Loucy (cell line): ENCODE measurements around the gene MRPL50.

ENCODE experiments used
- H2AFZ ChIP-seq: fragments of 200-600 bp; sonication (generic); 2 replicates; pipeline ENCODE4 v1.6.0; 2016; ENCODE audit warnings: antibody characterized with exemption, mild to moderate bottlenecking, low read length, moderate library complexity
- H3F3A ChIP-seq: fragments of 200-600 bp; 2 replicates; pipeline ENCODE4 v1.6.0; 2016; ENCODE audit warnings: antibody characterized with exemption, low read depth, mild to moderate bottlenecking
- H3K27me3 ChIP-seq: fragments of 200-600 bp; sonication (generic); 2 replicates; pipeline ENCODE4 v1.6.1; 2014; ENCODE audit warnings: low read length, mild to moderate bottlenecking; ENCODE audit not compliant: insufficient read depth, poor library complexity, severe bottlenecking
- H3K36me3 ChIP-seq: fragments of 200-600 bp; sonication (generic); 2 replicates; pipeline ENCODE4 v1.6.1; 2016; ENCODE audit warnings: low read length; ENCODE audit not compliant: insufficient read depth
- H3K4me1 ChIP-seq: fragments of 200-600 bp; sonication (generic); 2 replicates; pipeline ENCODE4 v1.5.1; 2014; ENCODE audit warnings: low read length, mild to moderate bottlenecking; ENCODE audit not compliant: insufficient read depth, poor library complexity, severe bottlenecking
- H3K4me2 ChIP-seq: fragments of 200-600 bp; sonication (generic); 2 replicates; pipeline ENCODE4 v1.6.0; 2014; ENCODE audit warnings: antibody characterized with exemption, low read length, low read depth, mild to moderate bottlenecking; ENCODE audit not compliant: poor library complexity, severe bottlenecking
- H3K4me3 ChIP-seq: fragments of 200-600 bp; sonication (generic); 2 replicates; pipeline ENCODE4 v1.5.1; 2014; ENCODE audit warnings: low read length, mild to moderate bottlenecking, mixed read lengths; ENCODE audit not compliant: poor library complexity, severe bottlenecking
- H3K79me2 ChIP-seq: fragments of 200-600 bp; sonication (generic); 2 replicates; pipeline ENCODE4 v1.6.1; 2014; ENCODE audit warnings: low read length; ENCODE audit not compliant: insufficient read depth
- H3K9ac ChIP-seq: fragments of 200-600 bp; sonication (generic); 2 replicates; pipeline ENCODE4 v1.6.0; 2014; ENCODE audit warnings: mild to moderate bottlenecking, low read depth, low read length, moderate library complexity; ENCODE audit not compliant: poor library complexity, severe bottlenecking
- H3K9me2 ChIP-seq: fragments of 200-600 bp; sonication (generic); replicated peaks from 2 replicates; pipeline ENCODE4 v1.6.1; 2016; ENCODE audit warnings: low read depth, low read length, mixed read lengths
- H3K9me3 ChIP-seq: fragments of 200-600 bp; sonication (generic); 2 replicates; pipeline ENCODE4 v1.6.1; 2014; ENCODE audit warnings: mild to moderate bottlenecking, antibody characterized with exemption, low read length, low read depth; ENCODE audit not compliant: insufficient read depth
- H4K20me1 ChIP-seq: fragments of 200-600 bp; sonication (generic); 2 replicates; pipeline ENCODE4 v1.6.0; 2014; ENCODE audit warnings: antibody characterized with exemption, low read length, mild to moderate bottlenecking; ENCODE audit not compliant: insufficient read depth, poor library complexity, severe bottlenecking
- EZH2phosphoT487 ChIP-seq: fragments of 200-600 bp; IDR thresholded peaks from 2 replicates; pipeline ENCODE4 v1.6.1; 2018; ENCODE audit warnings: antibody characterized with exemption, mild to moderate bottlenecking, moderate library complexity, borderline replicate concordance
- TF ChIP-seq, protein P1 (sequence below): fragments of 200-600 bp; sonication (generic); conservative IDR thresholded peaks from 2 replicates; pipeline ENCODE4 v1.5.1; 2014; ENCODE audit warnings: mild to moderate bottlenecking, antibody characterized with exemption, low read length

The MRPL50 gene

DNA sequence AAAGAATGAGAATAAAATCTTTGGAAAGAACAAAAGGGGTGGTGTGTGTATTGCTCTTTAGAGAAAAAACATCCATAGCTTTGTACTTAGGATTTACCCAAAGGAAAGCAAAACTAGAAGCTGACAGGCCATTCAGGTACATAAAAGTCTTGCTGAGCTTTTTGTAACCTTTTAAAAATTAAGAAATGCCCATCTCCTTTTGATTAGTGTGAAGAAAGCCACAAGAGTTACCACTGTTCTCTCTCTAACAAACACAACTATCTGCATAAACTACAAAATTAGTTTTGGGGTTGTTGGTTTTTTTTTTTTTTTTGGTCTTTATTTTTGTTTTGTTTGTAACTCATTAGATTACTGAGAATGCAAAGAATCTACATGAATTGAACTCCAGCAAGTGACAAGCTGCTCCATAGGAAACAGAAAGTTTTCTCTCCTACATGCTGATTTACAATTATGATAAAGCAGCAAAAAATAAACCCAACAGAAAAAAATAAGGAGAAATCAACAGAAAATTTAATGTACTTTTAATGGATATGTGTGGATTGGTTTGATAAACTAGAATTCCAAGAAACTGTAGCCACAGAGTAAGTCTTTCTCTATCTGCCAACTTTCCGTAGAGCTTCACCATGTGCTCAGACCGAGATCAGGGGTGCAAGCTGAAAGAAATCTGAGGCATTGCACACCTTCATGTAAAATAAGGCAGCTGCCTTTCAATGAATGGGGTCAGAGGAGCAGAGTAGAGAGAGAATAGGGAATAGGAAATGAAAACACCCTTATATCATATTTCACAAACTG is 25.9 kb downstream of the MRPL50 start:
- H3K4me2 ChIP-seq: no peak overlapping the region
- H3F3A ChIP-seq: no peaks in the 10 kb centered on the region
- no peaks in the 10 kb centered on the region for H3K9me2 ChIP-seq
- no peaks in the 10 kb centered on the region for H4K20me1 ChIP-seq
- no peak overlapping the region for H3K9ac ChIP-seq
- no peaks in the 10 kb centered on the region for H3K36me3 ChIP-seq
- no peak overlapping the region for H3K4me3 ChIP-seq
- H3K27me3 ChIP-seq: peaks cover 4% of the 10 kb centered on the region
- TF ChIP-seq EZH2phosphoT487: no peak
- TF ChIP-seq, protein P1, sequence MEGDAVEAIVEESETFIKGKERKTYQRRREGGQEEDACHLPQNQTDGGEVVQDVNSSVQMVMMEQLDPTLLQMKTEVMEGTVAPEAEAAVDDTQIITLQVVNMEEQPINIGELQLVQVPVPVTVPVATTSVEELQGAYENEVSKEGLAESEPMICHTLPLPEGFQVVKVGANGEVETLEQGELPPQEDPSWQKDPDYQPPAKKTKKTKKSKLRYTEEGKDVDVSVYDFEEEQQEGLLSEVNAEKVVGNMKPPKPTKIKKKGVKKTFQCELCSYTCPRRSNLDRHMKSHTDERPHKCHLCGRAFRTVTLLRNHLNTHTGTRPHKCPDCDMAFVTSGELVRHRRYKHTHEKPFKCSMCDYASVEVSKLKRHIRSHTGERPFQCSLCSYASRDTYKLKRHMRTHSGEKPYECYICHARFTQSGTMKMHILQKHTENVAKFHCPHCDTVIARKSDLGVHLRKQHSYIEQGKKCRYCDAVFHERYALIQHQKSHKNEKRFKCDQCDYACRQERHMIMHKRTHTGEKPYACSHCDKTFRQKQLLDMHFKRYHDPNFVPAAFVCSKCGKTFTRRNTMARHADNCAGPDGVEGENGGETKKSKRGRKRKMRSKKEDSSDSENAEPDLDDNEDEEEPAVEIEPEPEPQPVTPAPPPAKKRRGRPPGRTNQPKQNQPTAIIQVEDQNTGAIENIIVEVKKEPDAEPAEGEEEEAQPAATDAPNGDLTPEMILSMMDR: no peak
- H2AFZ ChIP-seq: no peak overlapping the region
- no peaks in the 10 kb centered on the region for H3K4me1 ChIP-seq
- no peaks in the 10 kb centered on the region for H3K9me3 ChIP-seq
- no peaks in the 10 kb centered on the region for H3K79me2 ChIP-seq

DNA sequence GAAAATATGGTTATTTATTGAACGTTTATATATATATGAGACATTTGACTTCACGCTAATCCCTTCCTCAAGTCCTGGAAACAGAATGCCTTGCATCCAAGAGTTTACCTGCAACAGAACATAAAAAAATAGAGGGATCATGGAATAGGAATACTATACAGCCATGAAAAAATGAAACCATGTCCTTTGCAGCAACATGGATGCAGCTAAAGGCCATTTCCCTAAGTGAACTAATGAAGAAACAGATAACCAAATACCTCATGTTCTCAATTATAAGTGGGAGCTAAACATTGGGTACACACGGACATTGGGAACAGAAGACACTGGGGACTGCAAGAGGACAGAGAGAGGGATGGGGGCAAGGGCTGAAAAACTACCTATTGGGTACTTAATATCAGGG is 26.6 kb downstream of the MRPL50 start:
- H3K4me3 ChIP-seq: no peak overlapping the region
- no peaks in the 10 kb centered on the region for H3K36me3 ChIP-seq
- no peaks in the 10 kb centered on the region for H3K9me2 ChIP-seq
- H3K79me2 ChIP-seq: no peaks in the 10 kb centered on the region
- no peaks in the 10 kb centered on the region for H3F3A ChIP-seq
- H3K9ac ChIP-seq: no peak overlapping the region
- no peak overlapping the region for H3K4me2 ChIP-seq
- no peaks in the 10 kb centered on the region for H3K9me3 ChIP-seq
- H2AFZ ChIP-seq: no peak overlapping the region
- H3K27me3 ChIP-seq: peaks cover 4% of the 10 kb centered on the region
- H4K20me1 ChIP-seq: no peaks in the 10 kb centered on the region
- no peaks in the 10 kb centered on the region for H3K4me1 ChIP-seq
- no peak for TF ChIP-seq EZH2phosphoT487
- TF ChIP-seq, protein P1: no peak

DNA sequence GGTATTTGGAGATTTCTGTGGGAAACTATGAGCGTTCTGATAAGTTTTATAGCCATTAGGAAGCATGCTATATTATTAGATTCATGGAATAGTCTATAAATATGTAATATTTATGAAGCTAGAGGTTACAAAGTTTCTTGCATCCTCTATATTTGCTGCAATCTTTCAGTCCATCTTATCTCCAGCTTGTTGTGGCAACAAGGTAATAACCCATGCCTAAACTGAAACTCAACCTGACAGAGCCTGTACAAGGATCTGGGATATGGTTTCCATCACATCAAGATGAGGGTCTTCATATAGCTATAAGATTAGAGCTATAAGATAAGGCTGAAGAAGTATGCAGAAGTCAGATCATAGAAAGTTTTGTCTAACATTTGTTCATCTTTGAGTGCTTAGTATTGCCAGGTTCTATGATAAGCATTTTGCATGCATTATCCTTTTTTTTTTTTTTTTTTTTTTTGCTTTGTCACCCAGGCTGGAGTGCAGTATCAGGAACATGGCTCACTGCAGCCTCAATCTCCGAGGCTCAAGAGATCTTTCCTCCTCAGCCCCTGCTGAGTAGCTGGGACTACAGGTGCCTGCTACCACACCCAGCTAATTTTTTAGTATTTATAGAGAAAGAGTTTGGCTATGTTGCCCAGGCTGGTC is 28.4 kb downstream of the MRPL50 start:
- no peaks in the 10 kb centered on the region for H3F3A ChIP-seq
- H3K9me2 ChIP-seq: no peaks in the 10 kb centered on the region
- H2AFZ ChIP-seq: no peak overlapping the region
- no peaks in the 10 kb centered on the region for H3K9me3 ChIP-seq
- H3K4me1 ChIP-seq: no peaks in the 10 kb centered on the region
- H3K36me3 ChIP-seq: no peaks in the 10 kb centered on the region
- peaks cover 4% of the 10 kb centered on the region for H3K27me3 ChIP-seq
- H3K79me2 ChIP-seq: no peaks in the 10 kb centered on the region
- no peak for TF ChIP-seq EZH2phosphoT487
- TF ChIP-seq, protein P1: no peak
- H3K4me2 ChIP-seq: no peak overlapping the region
- H3K9ac ChIP-seq: no peak overlapping the region
- H3K4me3 ChIP-seq: no peak overlapping the region
- no peaks in the 10 kb centered on the region for H4K20me1 ChIP-seq
